ENCODE results near the gene NAT14. TPM values are rescaled to one million over a fixed set of nuclear protein-coding genes. Genes with fewer than 3 reads are reported as not detected.

The NAT14 gene
- total RNA-seq, 1 experiment from 2014 or later, result 17.5 TPM

DNA sequence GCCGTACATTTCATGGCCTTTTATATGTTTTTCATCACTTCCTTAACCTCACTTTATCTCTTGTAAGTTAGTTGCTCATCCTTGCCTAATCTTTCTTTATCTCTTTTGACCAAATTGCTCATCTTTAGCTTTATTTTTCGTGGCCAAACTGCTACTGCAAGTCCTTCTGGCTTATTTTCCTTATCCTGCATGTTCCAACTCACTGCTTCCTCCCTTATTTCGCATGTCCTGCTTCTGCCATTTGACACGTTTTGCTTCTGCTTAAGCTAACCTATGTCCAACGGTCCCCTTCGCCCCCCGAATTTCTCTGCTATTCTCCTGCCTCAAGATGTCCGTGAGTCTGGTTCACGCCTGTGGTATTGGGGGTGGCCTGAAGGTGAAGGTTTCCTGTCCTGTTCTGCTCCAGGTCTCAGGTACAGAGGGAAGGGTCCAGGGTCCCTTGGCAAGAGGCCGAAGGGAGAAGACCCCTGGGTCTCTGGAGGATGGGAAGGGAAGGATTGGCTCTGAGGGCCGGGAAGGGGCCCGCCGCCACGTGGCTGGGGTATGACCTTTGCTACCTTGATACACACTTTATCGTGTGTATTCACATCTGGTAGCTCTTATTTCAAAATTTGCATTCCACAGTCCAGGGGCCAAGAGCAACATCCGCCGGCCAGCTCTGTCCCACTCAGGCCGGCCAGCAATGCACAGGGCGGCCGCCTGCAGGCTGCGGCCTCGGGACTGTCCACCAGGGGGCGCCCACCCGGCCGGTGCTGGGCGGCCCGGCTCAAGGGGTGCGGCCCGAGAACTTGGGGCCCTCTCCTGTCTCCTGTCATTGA is 17.5 kb upstream of the NAT14 start:
- POLR2A ChIA-PET (ENCODE audit: unreplicated experiment), result interaction anchor here (0.5 to 0.7 kb wide), 2 partner anchors 157 to 184 kb away, joined by 5 read pairs; partner anchors contain the start of gene ZNF784
- ATAC-seq (peak; percentile 94), DNase-seq (peak; percentile 68)
- peak overlapping the region; percentile 20; the same call in 1 of the 2 replicates for H3K4me3 ChIP-seq (ENCODE audit: low read length)
- H3K9ac ChIP-seq (ENCODE audit: low read length), result no peak overlapping the region
- no peaks in the 10 kb centered on the region for H3K79me2 ChIP-seq (ENCODE audit: low read length)
- H3K4me2 ChIP-seq (ENCODE audit: low read length), result peak overlapping the region; percentile 73
- CTCF ChIA-PET, result interaction anchor here (0.5 to 2.0 kb wide), 11 partner anchors 9 to 1983 kb away, joined by 3 to 33 read pairs (median 4); partner anchors contain the start of genes NAT14 and ZNF628
- H2AFZ ChIP-seq (ENCODE audit: low read length), result peak overlapping the region; percentile 75
- H3K27ac ChIP-seq (ENCODE audit: low read length), result no peak overlapping the region
- TF ChIP-seq EZH2phosphoT487 (IDR thresholded peaks at IDR 0.05; ENCODE audit: borderline replicate concordance, low read length), result no peak
- TF ChIP-seq, protein P1, sequence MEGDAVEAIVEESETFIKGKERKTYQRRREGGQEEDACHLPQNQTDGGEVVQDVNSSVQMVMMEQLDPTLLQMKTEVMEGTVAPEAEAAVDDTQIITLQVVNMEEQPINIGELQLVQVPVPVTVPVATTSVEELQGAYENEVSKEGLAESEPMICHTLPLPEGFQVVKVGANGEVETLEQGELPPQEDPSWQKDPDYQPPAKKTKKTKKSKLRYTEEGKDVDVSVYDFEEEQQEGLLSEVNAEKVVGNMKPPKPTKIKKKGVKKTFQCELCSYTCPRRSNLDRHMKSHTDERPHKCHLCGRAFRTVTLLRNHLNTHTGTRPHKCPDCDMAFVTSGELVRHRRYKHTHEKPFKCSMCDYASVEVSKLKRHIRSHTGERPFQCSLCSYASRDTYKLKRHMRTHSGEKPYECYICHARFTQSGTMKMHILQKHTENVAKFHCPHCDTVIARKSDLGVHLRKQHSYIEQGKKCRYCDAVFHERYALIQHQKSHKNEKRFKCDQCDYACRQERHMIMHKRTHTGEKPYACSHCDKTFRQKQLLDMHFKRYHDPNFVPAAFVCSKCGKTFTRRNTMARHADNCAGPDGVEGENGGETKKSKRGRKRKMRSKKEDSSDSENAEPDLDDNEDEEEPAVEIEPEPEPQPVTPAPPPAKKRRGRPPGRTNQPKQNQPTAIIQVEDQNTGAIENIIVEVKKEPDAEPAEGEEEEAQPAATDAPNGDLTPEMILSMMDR (conservative IDR thresholded peaks at IDR 0.05; ENCODE audit: low read depth, low read length), result peak; percentile 99
- no peak for TF ChIP-seq EZH2 (IDR thresholded peaks at IDR 0.05; ENCODE audit: low read length, unreplicated experiment)
- no TSS peak for BruUV-seq (replicated peaks)
- intact Hi-C loops (cut with micrococcal nuclease), result loop anchor here (1.0 kb wide), 1 partner anchor 37 kb away; no protein-coding TSS in a partner anchor
- no peaks in the 10 kb centered on the region for H3F3A ChIP-seq (ENCODE audit: low read length, unreplicated experiment)
- H4K20me1 ChIP-seq (ENCODE audit: low read length), result no peaks in the 10 kb centered on the region
- H3K9me2 ChIP-seq (replicated peaks; ENCODE audit: low read length), result no peaks in the 10 kb centered on the region
- no peaks in the 10 kb centered on the region for H3K36me3 ChIP-seq (ENCODE audit: low read depth, low read length)
- H3K4me1 ChIP-seq (ENCODE audit: insufficient read depth, low read length), result peaks cover 8% of the 10 kb centered on the region
- no peaks in the 10 kb centered on the region for H3K27me3 ChIP-seq (ENCODE audit: low read length)
- no peaks in the 10 kb centered on the region for H3K9me3 ChIP-seq (ENCODE audit: low read length)

DNA sequence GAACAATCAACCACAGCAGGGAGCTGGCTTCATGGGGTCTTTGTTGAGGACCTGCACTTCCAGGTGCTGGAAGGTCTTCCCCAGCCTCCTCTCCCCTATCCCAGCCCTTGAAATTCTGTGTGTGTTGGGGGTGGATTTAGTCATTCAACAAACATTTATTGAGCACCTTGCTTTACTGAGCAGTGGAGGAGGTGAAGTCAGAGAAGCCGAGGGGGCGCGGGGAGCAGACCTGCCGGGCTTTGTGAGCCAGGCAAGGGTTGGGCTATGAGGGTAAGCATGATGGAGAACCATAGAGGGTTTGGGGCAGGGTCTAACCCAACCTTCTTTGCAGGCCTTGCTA is 17.0 kb upstream of the NAT14 start:
- Histone ChIP-seq H2AFZ (ENCODE audit: low read length) (peak overlapping the region; percentile 75), H3K36me3 (ENCODE audit: low read depth, low read length) (no peaks in the 10 kb centered on the region), H3K4me3 (ENCODE audit: low read length) (peak overlapping the region; percentile 20; the same call in 1 of the 2 replicates), H3K79me2 (ENCODE audit: low read length) (no peaks in the 10 kb centered on the region), H3K4me2 (ENCODE audit: low read length) (peak overlapping the region; percentile 73), H3K4me1 (ENCODE audit: insufficient read depth, low read length) (peaks cover 11% of the 10 kb centered on the region), H4K20me1 (ENCODE audit: low read length) (no peaks in the 10 kb centered on the region), H3F3A (ENCODE audit: low read length, unreplicated experiment) (no peaks in the 10 kb centered on the region), H3K9me3 (ENCODE audit: low read length) (no peaks in the 10 kb centered on the region), H3K9me2 (replicated peaks; ENCODE audit: low read length) (no peaks in the 10 kb centered on the region), H3K27me3 (ENCODE audit: low read length) (no peaks in the 10 kb centered on the region), H3K9ac (ENCODE audit: low read length) (no peak overlapping the region), H3K27ac (ENCODE audit: low read length) (no peak overlapping the region)
- intact Hi-C loops (cut with micrococcal nuclease), result loop anchor here (1.0 kb wide), 1 partner anchor 36 kb away; no protein-coding TSS in a partner anchor
- TF ChIP-seq, protein P1 (conservative IDR thresholded peaks at IDR 0.05; ENCODE audit: low read depth, low read length), result 0 out of 2 replicates have a peak, but pooled peaks have one; percentile 21
- no peak for TF ChIP-seq EZH2 (IDR thresholded peaks at IDR 0.05; ENCODE audit: low read length, unreplicated experiment)
- ATAC-seq (peak; percentile 52), DNase-seq (no peak)
- no TSS peak for BruUV-seq (replicated peaks)
- ChIA-PET POLR2A (ENCODE audit: unreplicated experiment) (no interaction called here), CTCF (interaction anchor here (1.1 to 2.0 kb wide), 3 partner anchors 17 to 163 kb away, joined by 3 to 33 read pairs (median 7); partner anchors contain the start of gene NAT14)

DNA sequence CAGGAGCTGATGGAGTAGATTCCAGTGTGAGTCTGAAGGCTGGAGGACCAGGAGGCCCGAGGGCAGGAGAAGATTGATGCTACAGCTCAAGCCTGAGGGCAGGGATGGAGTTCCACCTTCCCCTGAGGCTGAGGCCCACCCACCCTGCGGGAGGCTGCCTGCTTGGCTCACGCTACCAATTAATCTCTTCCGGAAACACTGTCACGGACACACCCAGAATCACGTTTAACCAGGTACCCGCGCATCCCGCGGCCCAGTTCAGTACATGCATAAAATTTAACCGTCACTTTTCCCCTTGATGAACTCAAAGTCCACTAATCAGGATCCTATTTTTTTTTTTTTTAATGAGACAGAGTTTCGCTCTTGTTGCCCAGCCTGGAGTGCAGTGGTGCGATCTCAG is 13.7 kb upstream of the NAT14 start:
- BruUV-seq (replicated peaks), result no TSS peak
- Histone ChIP-seq H3K79me2 (ENCODE audit: low read length) (no peaks in the 10 kb centered on the region), H4K20me1 (ENCODE audit: low read length) (no peaks in the 10 kb centered on the region), H3K4me2 (ENCODE audit: low read length) (no peak overlapping the region), H3K4me1 (ENCODE audit: insufficient read depth, low read length) (peaks cover 17% of the 10 kb centered on the region), H3F3A (ENCODE audit: low read length, unreplicated experiment) (no peaks in the 10 kb centered on the region), H3K36me3 (ENCODE audit: low read depth, low read length) (no peaks in the 10 kb centered on the region), H3K27ac (ENCODE audit: low read length) (no peak overlapping the region), H3K9me2 (replicated peaks; ENCODE audit: low read length) (no peaks in the 10 kb centered on the region), H3K4me3 (ENCODE audit: low read length) (no peak overlapping the region), H3K27me3 (ENCODE audit: low read length) (no peaks in the 10 kb centered on the region), H3K9ac (ENCODE audit: low read length) (no peak overlapping the region), H2AFZ (ENCODE audit: low read length) (no peak overlapping the region), H3K9me3 (ENCODE audit: low read length) (no peaks in the 10 kb centered on the region)
- ATAC-seq (no peak), DNase-seq (no peak)
- intact Hi-C loops (cut with micrococcal nuclease), result no loop called here
- no peak for TF ChIP-seq EZH2phosphoT487 (IDR thresholded peaks at IDR 0.05; ENCODE audit: borderline replicate concordance, low read length)
- POLR2A ChIA-PET (ENCODE audit: unreplicated experiment), result no interaction called here
- CTCF ChIA-PET, result interaction anchor here (0.6 kb wide), 1 partner anchor 912 kb away, joined by 3 read pairs; no protein-coding TSS in a partner anchor

Measured in PC-3 (cell line).